Natural killer cell (primary cell): Measurements from ENCODE around the gene MTR. TPM values are rescaled to one million over a fixed set of nuclear protein-coding genes. Genes with fewer than 3 reads are reported as not detected.

Experiments used
- ATAC-seq, 3 donors: fragments of 150-1000 bp in 2 of 3; fragments of 200-7000 bp in 1 of 3; cut with Tn5 transposase; 1 replicate in 1 of 3; 2 replicates in 2 of 3; pipeline ENCODE4 v1.10.0; 2021; ENCODE audit warnings: mild to moderate bottlenecking in 2 of 3, moderate library complexity in 2 of 3
- DNase-seq, 2 donors: peaks; one replicate each; pipeline versions ENCODE4 v3.0.0 to v3.0.0-alpha.2; 2013 to 2021; ENCODE audit warnings: mixed read lengths in 1 of 2
- H3K27ac ChIP-seq: one replicate; pipeline ENCODE4 v1.5.1; 2013; ENCODE audit warnings: mild to moderate bottlenecking, low read length
- H3K27me3 ChIP-seq: one replicate; pipeline ENCODE4 v1.6.1; 2013; ENCODE audit warnings: low read length; ENCODE audit not compliant: control insufficient read depth, insufficient read depth
- H3K36me3 ChIP-seq: one replicate; pipeline ENCODE4 v1.6.1; 2013; ENCODE audit warnings: low read length; ENCODE audit not compliant: control insufficient read depth, insufficient read depth
- H3K4me1 ChIP-seq: one replicate; pipeline ENCODE4 v1.6.1; 2013; ENCODE audit warnings: low read length; ENCODE audit not compliant: control insufficient read depth, insufficient read depth
- H3K4me3 ChIP-seq: one replicate; pipeline ENCODE4 v1.5.1; 2013; ENCODE audit warnings: low read length
- H3K9me3 ChIP-seq: one replicate; pipeline ENCODE4 v1.6.1; 2013; ENCODE audit warnings: low read length; ENCODE audit not compliant: control insufficient read depth, insufficient read depth
- H3K27ac Mint-ChIP-seq, 2 donors: one replicate each; pipeline ENCODE4 v1.8.0; 2022; ENCODE audit warnings: mild to moderate bottlenecking in 2 of 2, mixed read lengths in 2 of 2, moderate library complexity in 1 of 2
- H3K27me3 Mint-ChIP-seq, 2 donors: one replicate each; pipeline ENCODE4 v1.8.0; 2022; ENCODE audit warnings: low read depth in 2 of 2, mixed read lengths in 2 of 2
- H3K36me3 Mint-ChIP-seq: one replicate; pipeline ENCODE4 v1.8.0; 2022; ENCODE audit warnings: mixed read lengths
- H3K4me1 Mint-ChIP-seq, 2 donors: one replicate each; pipeline ENCODE4 v1.8.0; 2022; ENCODE audit warnings: mixed read lengths in 2 of 2
- H3K4me3 Mint-ChIP-seq: one replicate; pipeline ENCODE4 v1.8.0; 2022; ENCODE audit warnings: mild to moderate bottlenecking, moderate library complexity, mixed read lengths
- H3K9me3 Mint-ChIP-seq, 2 donors: one replicate each; pipeline ENCODE4 v1.8.0; 2022; ENCODE audit warnings: mixed read lengths in 2 of 2
- CTCF ChIP-seq: fragments of 200-600 bp; IDR thresholded peaks from one replicate; pipeline ENCODE4 v1.8.0; 2022; ENCODE audit warnings: antibody characterized with exemption
- WGBS: methylation state at CpG from one replicate; pipeline ENCODE4 v1.1.7; 2013; ENCODE audit warnings: missing lambda C conversion rate; ENCODE audit not compliant: insufficient coverage; 5-methylcytosine and 5-hydroxymethylcytosine counted together
- intact Hi-C: fragments of 100-400 bp; cut with micrococcal nuclease; formaldehyde crosslinking; loops from one replicate; pipeline ENCODE4 v1.14.2; 2022
- total RNA-seq, 4 donors: library from RNA; stranded (reverse); fragments of 120-200 nt in 1 of 4; gene quantifications; one replicate each; pipeline versions ENCODE4 v1.2.3 to v1.2.4, GENCODE V29; 2013 to 2022

MTR gene
- total RNA-seq, 3 donors from 2014 or later (not counting 1 experiment from before 2014, with no cell fraction given) = 28.4 to 41.1 (median 38.4) TPM

GRCh38 chr1:236944556-236944955 is 149.5 kb downstream of the MTR start:
- Mint-ChIP-seq H3K4me3 (no peak overlapping the region), H3K4me1 (no peaks in the 10 kb centered on the region), H3K9me3 (peaks cover 0 to 2% of the 10 kb centered on the region in 2 donors), H3K27ac (no peak overlapping the region), H3K36me3 (no peaks in the 10 kb centered on the region), H3K27me3 (peaks cover 2 to 13% of the 10 kb centered on the region in 2 donors)
- no peak for DNase-seq
- Histone ChIP-seq H3K4me3 (no peak overlapping the region), H3K4me1 (no peaks in the 10 kb centered on the region), H3K27me3 (no peaks in the 10 kb centered on the region), H3K9me3 (no peaks in the 10 kb centered on the region), H3K27ac (no peak overlapping the region), H3K36me3 (no peaks in the 10 kb centered on the region)
- no peak for TF ChIP-seq CTCF
- no peak for ATAC-seq
- 75% methylated on average over 2 of the region's 2 CpGs for WGBS
- intact Hi-C loops = no loop called here

GRCh38 chr1:236945002-236945401 is 149.9 kb downstream of the MTR start:
- WGBS = 79% methylated on average over 3 of the region's 3 CpGs
- H3K27me3 ChIP-seq = no peaks in the 10 kb centered on the region
- intact Hi-C loops = no loop called here
- DNase-seq = no peak
- no peaks in the 10 kb centered on the region for H3K36me3 ChIP-seq
- Mint-ChIP-seq H3K27me3 (peaks cover 2 to 13% of the 10 kb centered on the region in 2 donors), H3K9me3 (peaks cover 0 to 2% of the 10 kb centered on the region in 2 donors), H3K36me3 (no peaks in the 10 kb centered on the region), H3K4me3 (no peak overlapping the region), H3K4me1 (no peaks in the 10 kb centered on the region), H3K27ac (no peak overlapping the region)
- no peak for ATAC-seq
- no peak overlapping the region for H3K27ac ChIP-seq
- H3K4me1 ChIP-seq = no peaks in the 10 kb centered on the region
- no peaks in the 10 kb centered on the region for H3K9me3 ChIP-seq
- no peak overlapping the region for H3K4me3 ChIP-seq
- TF ChIP-seq CTCF = no peak

GRCh38 chr1:236947794-236948193 is 152.7 kb downstream of the MTR start:
- no peaks in the 10 kb centered on the region for H3K36me3 ChIP-seq
- Mint-ChIP-seq H3K36me3 (no peaks in the 10 kb centered on the region), H3K4me1 (no peaks in the 10 kb centered on the region), H3K4me3 (no peak overlapping the region), H3K27ac (no peak overlapping the region), H3K27me3 (peaks cover 0 to 3% of the 10 kb centered on the region in 2 donors), H3K9me3 (peaks cover 0 to 2% of the 10 kb centered on the region in 2 donors)
- H3K4me3 ChIP-seq = no peak overlapping the region
- no peak for TF ChIP-seq CTCF
- WGBS = 70% methylated on average over 8 of the region's 8 CpGs
- H3K4me1 ChIP-seq = no peaks in the 10 kb centered on the region
- ATAC-seq (no peak), DNase-seq (no peak)
- H3K27ac ChIP-seq = no peak overlapping the region
- no peaks in the 10 kb centered on the region for H3K27me3 ChIP-seq
- intact Hi-C loops = no loop called here
- H3K9me3 ChIP-seq = no peaks in the 10 kb centered on the region

- H3K9me3 Mint-ChIP-seq = peaks cover 0 to 2% of the 10 kb centered on the region in 2 donors
- no peak overlapping the region for H3K4me3 ChIP-seq
- WGBS = 86% methylated on average over 4 of the region's 4 CpGs
- DNase-seq (no peak), ATAC-seq (no peak)
- H3K27me3 ChIP-seq = no peaks in the 10 kb centered on the region
- no peaks in the 10 kb centered on the region for H3K36me3 Mint-ChIP-seq
- no peaks in the 10 kb centered on the region for H3K4me1 Mint-ChIP-seq
- no peak overlapping the region for H3K4me3 Mint-ChIP-seq
- no peak overlapping the region for H3K27ac ChIP-seq
- H3K9me3 ChIP-seq = no peaks in the 10 kb centered on the region
- H3K36me3 ChIP-seq = no peaks in the 10 kb centered on the region
- no peak for TF ChIP-seq CTCF
- H3K27ac Mint-ChIP-seq = no peak overlapping the region
- no peaks in the 10 kb centered on the region for H3K4me1 ChIP-seq
- peaks cover 0 to 3% of the 10 kb centered on the region in 2 donors for H3K27me3 Mint-ChIP-seq
- intact Hi-C loops = no loop called here
These were observed 153.3 kb downstream of the MTR start for GRCh38 chr1:236948381-236948780.
